Stomach (tissue), 4 donors: ENCODE measurements around the gene SYCE3.

ENCODE experiments used
- CTCF ChIP-seq, 7 experiments: fragments of 450-650 bp in 4 of 7; fragments of 200-600 bp in 3 of 7; sonication (generic) in 3 of 7; IDR thresholded peaks; one replicate each; pipeline ENCODE4 v1.5.1; 2016 to 2019; ENCODE audit warnings: antibody characterized with exemption in 7 of 7, control low read depth in 2 of 7, mild to moderate bottlenecking in 1 of 7
- EP300 ChIP-seq: sonication (generic); formaldehyde crosslinking; IDR thresholded peaks from one replicate; pipeline ENCODE4 v1.6.1; 2017; ENCODE audit warnings: antibody characterized with exemption
- POLR2A ChIP-seq, 4 donors: fragments of 450-650 bp; IDR thresholded peaks; one replicate each; pipeline ENCODE4 v1.6.1; 2016; ENCODE audit warnings: antibody characterized with exemption in 4 of 4, control low read depth in 2 of 4, mild to moderate bottlenecking in 1 of 4, moderate library complexity in 1 of 4
- POLR2AphosphoS5 ChIP-seq, 3 donors: sonication (generic); formaldehyde crosslinking; IDR thresholded peaks; one replicate each; pipeline ENCODE4 v1.6.1; 2016; ENCODE audit warnings: antibody characterized with exemption in 3 of 3

- TF ChIP-seq CTCF (IDR thresholded peaks at IDR 0.05), result no peak
- TF ChIP-seq POLR2AphosphoS5 (IDR thresholded peaks at IDR 0.05), result no peak
- TF ChIP-seq POLR2A (IDR thresholded peaks at IDR 0.05), result no peak
- TF ChIP-seq EP300, result no peak
Observed at GRCh38 chr22:50581950-50582492, 19.3 kb upstream of the SYCE3 start.
